ENCODE measurements around the gene PIP5KL1.

The PIP5KL1 gene

DNA sequence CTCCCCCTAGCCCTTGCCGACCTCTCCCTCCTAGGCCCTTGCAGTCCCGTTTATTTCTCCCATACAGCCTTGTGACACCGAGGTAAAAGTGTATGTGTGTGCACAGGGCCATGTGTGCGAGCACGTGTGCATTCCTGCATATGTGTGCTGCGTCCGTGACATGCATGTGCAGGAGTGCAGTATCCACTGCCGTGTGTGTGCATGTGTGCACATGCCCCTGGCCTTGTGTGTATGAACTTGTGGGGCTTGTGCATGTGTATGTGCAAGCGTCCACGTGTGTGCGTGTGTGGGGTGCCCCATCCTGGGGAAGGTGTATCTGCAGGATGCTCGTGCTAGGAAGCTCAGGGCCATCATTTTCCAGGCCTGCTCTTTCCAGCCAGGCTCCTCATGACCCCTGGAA, 59.7 kb downstream of the PIP5KL1 start:
- CTCF ChIA-PET = interaction anchor here (1.9 kb wide), 1 partner anchor 281 kb away, joined by 5 read pairs; no protein-coding TSS in a partner anchor
- no peak for DNase-seq (ENCODE audit: extremely low spot score)
- POLR2A ChIA-PET = interaction anchor here (1.5 kb wide), 1 partner anchor 136 kb away, joined by 6 read pairs; the partner anchor contains the start of gene TOR2A
- TF ChIP-seq ZNF384 (IDR thresholded peaks at IDR 0.05) = no peak
- no peak for TF ChIP-seq L3MBTL2 (conservative IDR thresholded peaks at IDR 0.05)
- TF ChIP-seq CTBP1 (IDR thresholded peaks at IDR 0.05; ENCODE audit: borderline replicate concordance) = no peak
- no peak for TF ChIP-seq BHLHE40 (IDR thresholded peaks at IDR 0.05; ENCODE audit: borderline replicate concordance)
- TF ChIP-seq ARNT (IDR thresholded peaks at IDR 0.05) = no peak
- no peak for TF ChIP-seq FOXA1 (IDR thresholded peaks at IDR 0.05)
- TF ChIP-seq FOXM1 (IDR thresholded peaks at IDR 0.05; ENCODE audit: borderline replicate concordance) = no peak
- no peak for TF ChIP-seq FOXK2 (IDR thresholded peaks at IDR 0.05)
- TF ChIP-seq SP1 (IDR thresholded peaks at IDR 0.05) = no peak
- TF ChIP-seq, protein P1, sequence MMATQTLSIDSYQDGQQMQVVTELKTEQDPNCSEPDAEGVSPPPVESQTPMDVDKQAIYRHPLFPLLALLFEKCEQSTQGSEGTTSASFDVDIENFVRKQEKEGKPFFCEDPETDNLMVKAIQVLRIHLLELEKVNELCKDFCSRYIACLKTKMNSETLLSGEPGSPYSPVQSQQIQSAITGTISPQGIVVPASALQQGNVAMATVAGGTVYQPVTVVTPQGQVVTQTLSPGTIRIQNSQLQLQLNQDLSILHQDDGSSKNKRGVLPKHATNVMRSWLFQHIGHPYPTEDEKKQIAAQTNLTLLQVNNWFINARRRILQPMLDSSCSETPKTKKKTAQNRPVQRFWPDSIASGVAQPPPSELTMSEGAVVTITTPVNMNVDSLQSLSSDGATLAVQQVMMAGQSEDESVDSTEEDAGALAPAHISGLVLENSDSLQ (IDR thresholded peaks at IDR 0.05) = no peak
- no peak for TF ChIP-seq TARDBP (IDR thresholded peaks at IDR 0.05)
- no peak for TF ChIP-seq SUZ12 (IDR thresholded peaks at IDR 0.05)
- no peak for TF ChIP-seq ELF4 (IDR thresholded peaks at IDR 0.05)
- TF ChIP-seq LEF1 (IDR thresholded peaks at IDR 0.05; ENCODE audit: borderline replicate concordance) = no peak
- TF ChIP-seq NFRKB (IDR thresholded peaks at IDR 0.05) = no peak
- no peak for TF ChIP-seq HDGF (IDR thresholded peaks at IDR 0.05; ENCODE audit: borderline replicate concordance)
